Activated T-helper 1 cell treated with anti-CD3 and anti-CD28 coated beads, Interleukin-2, amount 50 U/mL, for 16 hours (primary cell): ENCODE data around the gene TACC2.
"Not testable (repeated sequence)": the region's sequence is repeated elsewhere in the genome, so short reads cannot be mapped to it uniquely, and the experiment has no call there.

Source experiments
- DNase-seq, 2 donors: peaks; one replicate each; pipeline ENCODE4 v3.0.0-alpha.2; 2020; ENCODE audit warnings: low read depth in 1 of 2, low spot score in 1 of 2

Gene TACC2

DNA sequence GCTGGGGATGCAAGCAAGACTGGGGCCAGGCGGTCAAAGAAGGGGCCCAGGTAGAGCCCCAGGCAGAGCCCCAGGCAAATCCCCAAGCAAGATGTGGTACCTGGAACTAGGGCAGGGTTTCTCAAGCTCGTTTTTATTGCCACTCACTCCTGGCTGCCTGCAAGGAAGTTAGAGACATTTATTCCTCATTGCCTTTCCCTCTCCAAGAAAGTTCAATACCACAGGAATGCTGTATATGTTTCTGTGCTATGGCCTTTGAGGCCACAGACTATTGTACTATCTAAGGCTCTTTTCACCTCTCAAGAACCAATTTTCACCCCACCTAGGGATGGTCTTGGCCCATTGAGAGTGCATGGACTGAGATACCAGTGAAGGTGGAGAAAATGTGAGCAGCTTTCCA is 71.3 kb downstream of the TACC2 start:
- no peak for DNase-seq

DNA sequence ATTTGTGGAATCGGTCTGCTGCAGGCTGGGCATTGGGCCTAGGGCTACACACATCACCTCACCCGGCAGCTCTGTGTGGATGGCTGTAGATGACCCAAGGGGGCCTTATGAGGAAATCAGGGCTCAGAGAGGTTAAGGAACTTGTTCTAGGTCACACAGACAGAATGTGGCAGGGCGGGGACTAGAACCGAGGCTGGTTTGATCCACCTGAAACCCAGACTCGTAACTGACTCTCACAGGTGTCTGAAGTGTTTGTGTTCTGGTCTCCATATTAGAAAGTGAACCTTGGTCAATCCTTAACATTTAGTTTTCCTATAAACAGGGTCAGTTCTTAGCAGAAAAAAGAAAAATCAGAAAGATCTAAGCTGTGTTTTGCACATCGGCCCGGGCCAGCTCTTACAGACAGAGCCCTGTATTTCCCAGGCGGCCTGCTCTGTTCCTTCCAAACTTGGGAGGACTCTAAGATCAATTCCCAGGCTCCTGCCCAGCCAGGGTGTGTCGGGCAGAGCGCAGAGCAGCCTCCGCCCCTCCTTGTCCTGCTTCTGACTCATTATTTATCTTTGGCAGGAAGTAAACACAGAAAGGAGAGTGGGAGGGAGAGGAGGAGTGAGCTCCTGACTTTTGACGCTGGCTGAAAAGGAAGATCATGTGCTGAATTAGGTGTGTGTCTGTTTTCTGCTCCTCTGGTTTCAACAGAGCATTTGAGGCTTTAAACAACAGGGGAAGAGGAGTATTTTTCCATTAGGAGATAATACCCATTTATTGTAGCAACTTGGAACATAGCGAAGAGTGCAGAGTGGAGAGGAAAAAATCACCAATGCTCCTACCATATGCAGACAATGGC is 74.1 kb downstream of the TACC2 start:
- DNase-seq: no peak

DNA sequence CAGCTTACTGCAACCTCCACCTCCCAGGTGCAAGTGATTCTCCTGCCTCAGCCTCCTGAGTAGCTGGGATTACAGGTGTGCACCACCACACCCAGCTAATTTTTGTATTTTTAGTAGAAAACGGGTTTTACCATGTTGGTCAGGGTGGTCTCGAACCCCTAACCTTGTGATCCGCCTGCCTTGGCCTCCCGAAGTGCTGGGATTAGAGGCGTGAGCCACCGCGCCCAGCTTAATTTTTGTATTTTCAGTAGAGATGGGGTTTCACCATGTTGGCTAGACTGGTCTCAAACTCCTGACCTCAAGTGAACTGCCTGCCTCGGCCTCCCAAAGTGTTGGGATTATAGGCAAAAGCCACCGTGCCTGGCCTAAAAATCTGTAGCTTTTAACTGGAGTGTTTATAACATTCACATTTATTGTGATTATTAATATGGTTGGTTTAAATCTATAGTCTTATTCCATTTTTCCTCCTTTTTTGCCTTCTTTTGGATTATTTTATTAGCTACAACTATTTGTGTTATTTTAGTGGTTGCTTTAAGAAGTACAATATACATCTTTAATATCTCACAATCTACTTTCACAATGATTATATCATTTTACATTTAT is 77.5 kb downstream of the TACC2 start:
- DNase-seq: not testable (repeated sequence)

DNA sequence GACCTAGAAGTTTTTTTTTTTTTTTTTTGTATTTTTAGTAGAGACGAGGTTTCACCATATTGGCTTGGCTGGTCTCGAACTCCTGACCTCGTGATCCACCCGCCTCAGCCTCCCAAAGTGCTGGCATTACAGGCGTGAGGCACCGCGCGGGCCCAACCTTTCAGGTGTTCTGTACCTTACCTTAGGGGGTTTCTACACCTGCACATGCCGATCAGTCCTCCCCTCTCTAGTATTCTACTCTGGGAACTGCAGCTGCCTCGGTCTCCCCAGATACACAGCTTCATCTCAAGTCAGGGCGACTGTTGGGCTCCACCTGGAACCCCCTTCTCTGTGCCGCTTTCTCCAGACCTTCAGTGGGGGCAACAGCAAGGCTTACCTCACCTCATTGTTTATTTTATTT is 79.9 kb downstream of the TACC2 start:
- no peak for DNase-seq

DNA sequence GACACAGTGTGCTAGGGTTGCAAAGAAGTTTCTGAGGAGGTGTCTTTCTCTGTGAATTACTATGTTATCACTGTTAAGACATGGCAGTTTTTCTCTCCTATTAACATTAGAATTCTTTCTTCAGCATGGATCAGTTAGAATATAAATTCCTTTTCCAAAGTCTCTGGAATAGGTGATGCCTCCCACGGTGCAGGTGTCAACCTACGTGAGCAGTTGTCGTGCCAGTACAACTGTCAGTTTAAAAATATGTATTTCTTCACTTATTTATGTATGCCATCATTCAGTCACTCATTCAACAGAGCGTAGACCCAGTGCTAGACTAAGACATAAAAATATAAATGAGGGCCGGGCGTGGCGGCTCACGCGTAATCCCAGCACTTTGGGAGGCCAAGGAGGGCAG is 83.5 kb downstream of the TACC2 start:
- no peak for DNase-seq

GRCh38 chr10:122073508-122073907 is 84.5 kb downstream of the TACC2 start:
- DNase-seq: no peak

- DNase-seq: no peak
Observed at GRCh38 chr10:122075171-122075570, 86.2 kb downstream of the TACC2 start.

DNA sequence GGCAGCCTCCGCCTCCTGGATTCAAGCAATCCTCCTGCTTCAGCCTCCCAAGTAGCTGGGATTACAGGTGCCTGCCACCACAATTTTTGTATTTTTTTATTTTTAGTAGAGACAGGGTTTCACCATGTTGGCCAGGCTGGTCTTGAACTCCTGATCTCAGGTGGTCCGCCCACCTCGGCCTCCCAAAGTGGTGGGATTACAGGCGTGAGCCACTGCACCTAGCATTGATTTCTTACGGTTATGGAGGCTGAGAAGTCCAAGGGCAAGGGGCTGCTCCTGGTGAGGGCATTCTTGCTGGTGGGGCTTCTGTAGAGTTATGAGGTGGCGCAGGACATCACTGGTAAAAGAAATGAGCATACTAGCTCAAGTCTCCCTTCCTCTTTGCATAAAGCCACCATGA is 86.9 kb downstream of the TACC2 start:
- not testable (repeated sequence) for DNase-seq

- DNase-seq: no peak
Observed at GRCh38 chr10:122077311-122077875, 88.4 kb downstream of the TACC2 start.

GRCh38 chr10:122078326-122078725 is 89.4 kb downstream of the TACC2 start:
- DNase-seq: no peak

GRCh38 chr10:122078965-122079795 is 90.2 kb downstream of the TACC2 start:
- no peak for DNase-seq

GRCh38 chr10:122082616-122083477 is 93.9 kb downstream of the TACC2 start:
- DNase-seq: no peak

- no peak for DNase-seq
Observed at GRCh38 chr10:122083478-122084025, 94.6 kb downstream of the TACC2 start.

DNA sequence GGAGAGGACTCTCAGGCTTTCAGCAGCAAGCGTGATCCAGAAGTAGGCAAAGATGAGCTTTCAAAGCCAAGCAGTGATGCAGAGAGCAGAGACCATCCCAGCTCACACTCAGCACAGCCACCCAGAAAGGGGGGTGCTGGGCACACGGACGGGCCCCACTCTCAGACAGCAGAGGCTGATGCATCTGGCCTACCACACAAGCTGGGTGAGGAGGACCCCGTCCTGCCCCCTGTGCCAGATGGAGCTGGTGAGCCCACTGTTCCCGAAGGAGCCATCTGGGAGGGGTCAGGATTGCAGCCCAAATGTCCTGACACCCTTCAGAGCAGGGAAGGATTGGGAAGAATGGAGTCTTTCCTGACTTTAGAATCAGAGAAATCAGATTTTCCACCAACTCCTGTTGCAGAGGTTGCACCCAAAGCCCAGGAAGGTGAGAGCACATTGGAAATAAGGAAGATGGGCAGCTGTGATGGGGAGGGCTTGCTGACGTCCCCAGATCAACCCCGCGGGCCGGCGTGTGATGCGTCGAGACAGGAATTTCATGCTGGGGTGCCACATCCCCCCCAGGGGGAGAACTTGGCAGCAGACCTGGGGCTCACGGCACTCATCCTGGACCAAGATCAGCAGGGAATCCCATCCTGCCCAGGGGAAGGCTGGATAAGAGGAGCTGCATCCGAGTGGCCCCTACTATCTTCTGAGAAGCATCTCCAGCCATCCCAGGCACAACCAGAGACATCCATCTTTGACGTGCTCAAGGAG is 95.5 kb downstream of the TACC2 start:
- no peak for DNase-seq

GRCh38 chr10:122085423-122085911 is 96.5 kb downstream of the TACC2 start:
- DNase-seq: no peak

- DNase-seq: no peak
Observed at GRCh38 chr10:122086416-122087240, 97.7 kb downstream of the TACC2 start.

GRCh38 chr10:122087436-122087835 is 98.5 kb downstream of the TACC2 start:
- DNase-seq: no peak

DNA sequence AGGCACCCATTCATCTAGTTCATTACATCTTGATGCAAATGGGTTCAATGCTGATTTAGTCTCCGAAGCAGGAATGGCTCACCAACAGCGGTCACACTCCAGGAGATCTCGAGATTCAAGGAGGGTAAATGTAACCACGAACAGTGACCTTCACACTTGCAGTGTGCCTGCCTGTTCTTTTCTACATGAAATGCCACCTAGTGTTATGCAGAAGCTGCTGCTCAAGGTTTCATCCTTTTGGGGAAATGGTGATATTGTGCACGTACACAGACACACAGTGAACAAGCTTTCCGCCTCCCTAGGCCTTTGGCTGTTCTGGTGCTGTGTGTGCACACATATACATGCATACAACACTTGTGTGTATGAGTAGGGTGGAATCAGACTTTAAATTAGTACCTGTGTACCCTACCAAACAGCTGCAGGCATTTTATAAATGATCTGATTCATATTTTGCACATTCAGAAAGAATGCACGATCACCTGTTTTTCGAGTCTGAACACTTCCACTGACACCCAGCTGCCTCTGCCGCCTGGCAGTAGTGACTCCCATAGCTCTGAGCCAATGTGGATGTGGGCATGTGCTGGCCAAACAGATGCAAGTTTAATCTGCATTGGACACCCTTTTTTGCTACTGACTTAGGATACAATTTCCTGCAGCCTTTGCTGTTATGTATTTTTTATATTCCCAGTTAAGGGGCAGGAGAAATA is 100.5 kb downstream of the TACC2 start:
- DNase-seq: no peak
